HFF-Myc (cell line): ENCODE data around the gene CTBP2.
"Not testable (repeated sequence)": the region's sequence is repeated elsewhere in the genome, so short reads cannot be mapped to it uniquely, and the experiment has no call there.

ENCODE experiments used
- DNase-seq: peaks from one replicate; pipeline ENCODE4 v3.0.0-alpha.2; 2011; ENCODE audit warnings: low read depth; ENCODE audit errors: extremely low read depth
- H3K4me3 ChIP-seq: replicated peaks from 2 replicates; pipeline ENCODE4 v1.5.1; 2011; ENCODE audit warnings: low read depth, mild to moderate bottlenecking, control low read depth, low read length
- CTCF ChIP-seq: IDR thresholded peaks from 2 replicates; pipeline ENCODE4 v1.5.1; 2012; ENCODE audit warnings: mild to moderate bottlenecking, low read depth, low read length, control low read depth; ENCODE audit errors: missing control alignments

The CTBP2 gene

GRCh38 chr10:125083576-125083920 lies 76.8 kb downstream of the CTBP2 start:
- TF ChIP-seq CTCF = no peak
- no peak for DNase-seq
- no peak overlapping the region for H3K4me3 ChIP-seq

DNA sequence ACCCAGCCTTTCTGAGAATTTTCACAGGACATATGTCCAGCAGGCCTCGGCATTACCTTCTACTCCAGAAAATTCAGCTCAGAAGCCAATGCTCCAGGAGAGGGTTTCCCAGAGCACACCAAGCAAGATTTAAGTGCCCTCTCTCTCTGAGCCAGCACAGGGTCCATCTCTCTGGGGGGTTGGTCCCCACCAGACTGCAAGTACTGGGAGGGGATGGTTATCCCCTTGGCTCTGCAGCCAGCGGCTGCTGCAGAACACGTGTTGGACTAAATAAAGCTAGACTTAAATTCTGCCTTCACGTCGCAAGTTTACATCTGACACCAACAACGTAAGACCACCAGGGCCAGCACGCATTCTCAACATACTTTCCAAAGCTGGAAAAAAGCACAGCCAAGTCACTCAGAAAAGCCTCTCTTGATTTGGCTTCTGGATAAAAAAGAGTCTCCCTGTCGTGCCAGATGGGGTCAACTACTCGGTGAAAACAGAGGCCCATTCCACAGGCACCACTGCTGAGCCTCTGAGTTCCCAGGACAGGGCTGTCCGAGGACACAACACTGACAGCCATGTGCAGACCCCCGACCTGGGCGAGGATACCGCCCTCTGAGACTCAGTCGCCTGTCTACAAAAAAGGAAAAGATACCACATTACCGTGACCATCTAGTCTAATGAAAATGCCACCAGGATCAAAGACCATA lies 77.3 kb downstream of the CTBP2 start:
- no peak for DNase-seq
- no peak overlapping the region for H3K4me3 ChIP-seq
- no peak for TF ChIP-seq CTCF

DNA sequence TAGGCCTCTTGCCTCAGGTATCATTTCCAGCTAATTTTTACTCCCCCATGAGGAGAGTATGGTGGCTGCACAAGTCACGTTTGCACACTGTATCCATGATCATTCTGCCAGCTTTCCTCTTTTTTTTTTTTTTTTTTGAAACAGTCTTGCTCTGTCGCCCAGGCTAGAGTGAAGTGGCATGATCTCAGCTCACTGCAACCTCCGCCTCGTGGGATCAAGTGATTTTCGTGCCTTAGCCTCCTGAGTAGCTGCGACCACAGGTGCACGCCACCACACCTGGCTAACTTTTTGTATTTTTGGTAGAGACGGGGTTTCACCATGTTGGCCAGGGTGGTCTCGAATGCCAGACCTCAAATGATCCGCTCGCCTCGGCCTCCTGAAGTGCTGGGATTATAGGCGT lies 77.9 kb downstream of the CTBP2 start:
- not testable (repeated sequence) for H3K4me3 ChIP-seq, DNase-seq

- no peak overlapping the region for H3K4me3 ChIP-seq
- no peak for DNase-seq
Observed at GRCh38 chr10:125081931-125082330, 78.4 kb downstream of the CTBP2 start.

DNA sequence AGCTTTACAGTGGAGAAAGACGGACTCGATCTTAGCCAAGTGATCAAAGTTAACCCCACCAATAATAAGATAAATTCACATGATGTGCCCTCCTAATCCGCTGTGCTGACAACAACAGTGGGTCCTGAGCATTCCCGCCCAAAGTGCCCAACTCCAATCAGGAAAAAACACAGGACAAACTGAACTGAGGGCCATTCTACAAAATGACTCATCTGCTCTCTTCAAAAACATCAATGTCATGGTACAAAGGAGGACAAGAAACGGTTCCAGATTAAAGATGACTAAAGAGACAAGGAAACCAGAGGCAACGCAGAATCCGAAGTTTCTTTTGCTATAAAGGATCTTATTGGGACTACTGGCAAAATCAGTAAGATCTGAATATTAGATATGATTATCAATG lies 79.4 kb downstream of the CTBP2 start:
- DNase-seq = no peak
- H3K4me3 ChIP-seq = no peak overlapping the region
- no peak for TF ChIP-seq CTCF

More at GRCh38 chr10:125081931-125082330, 78.4 kb downstream of the CTBP2 start:
- no peak for TF ChIP-seq CTCF

DNA sequence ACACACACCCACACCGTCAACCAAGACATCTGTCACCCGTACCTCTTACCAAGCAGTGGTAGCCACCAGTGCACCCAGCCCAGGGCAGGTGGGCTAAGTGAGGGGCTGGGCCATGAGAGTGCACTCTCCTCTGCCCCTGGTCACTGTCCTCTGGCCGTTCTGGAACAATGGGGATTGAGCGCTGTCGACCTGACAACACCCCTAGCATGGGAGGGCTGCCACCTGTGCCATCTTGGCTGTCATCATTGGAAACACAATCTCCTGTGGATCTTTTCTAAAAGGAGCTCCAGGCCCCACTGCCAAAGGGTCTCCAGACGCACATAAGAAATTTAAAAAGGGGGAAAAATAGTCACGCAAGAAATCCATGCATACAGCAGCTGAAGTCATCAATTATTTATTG lies 80.1 kb downstream of the CTBP2 start:
- TF ChIP-seq CTCF = no peak
- DNase-seq = no peak
- H3K4me3 ChIP-seq = no peak overlapping the region

- no peak for DNase-seq
- TF ChIP-seq CTCF = no peak
- no peak overlapping the region for H3K4me3 ChIP-seq
Observed at GRCh38 chr10:125079091-125079600, 81.2 kb downstream of the CTBP2 start.
